Prostate gland (tissue), 2 donors: ENCODE results near the gene CNTNAP2. TPM values are rescaled to one million over a fixed set of nuclear protein-coding genes. Genes with fewer than 3 reads are reported as not detected.

ENCODE experiments used
- DNase-seq: peaks from one replicate; pipeline ENCODE4 v3.0.0-alpha.2; 2019; ENCODE audit warnings: low spot score
- H3K27ac ChIP-seq, 2 donors: fragments of 200-600 bp; sonication (generic); 2 replicates each; pipeline ENCODE4 v1.5.1; 2017 to 2019
- H3K27me3 ChIP-seq: fragments of 200-600 bp; sonication (generic); replicated peaks from 2 replicates; pipeline ENCODE4 v1.5.1; 2019; ENCODE audit not compliant: insufficient read depth
- H3K36me3 ChIP-seq, 2 donors: fragments of 200-600 bp; sonication (generic); 1 replicate in 1 of 2; 2 replicates in 1 of 2; pipeline versions ENCODE4 v1.5.1 to v1.8.1; 2017 to 2019
- H3K4me1 ChIP-seq: fragments of 200-600 bp; sonication (generic); replicated peaks from 2 replicates; pipeline ENCODE4 v1.5.1; 2019
- H3K4me3 ChIP-seq, 2 donors: fragments of 200-600 bp; sonication (generic); 2 replicates each; pipeline ENCODE4 v1.5.1; 2017 to 2019
- H3K9me3 ChIP-seq: fragments of 200-600 bp; sonication (generic); 2 replicates; pipeline ENCODE4 v1.5.1; 2017
- POLR2A ChIP-seq: fragments of 450-650 bp; IDR thresholded peaks from one replicate; pipeline ENCODE4 v1.6.1; 2016; ENCODE audit warnings: antibody characterized with exemption, mild to moderate bottlenecking
- POLR2AphosphoS5 ChIP-seq: sonication (generic); formaldehyde crosslinking; IDR thresholded peaks from one replicate; pipeline ENCODE4 v1.6.1; 2017; ENCODE audit warnings: antibody characterized with exemption
- WGBS: methylation state at CpG from one replicate; pipeline ENCODE4 v1.1.5; 2018; 5-methylcytosine and 5-hydroxymethylcytosine counted together
- intact Hi-C: fragments of 100-400 bp; cut with DNase I; formaldehyde crosslinking; loops from one replicate; pipeline ENCODE4 v1.14.2; 2022
- total RNA-seq, 2 donors: library from RNA; depleted of rRNA; stranded (reverse); fragments of >200 nt; gene quantifications; one replicate each; pipeline ENCODE4 v1.1.0, GENCODE V29; 2016
- TF ChIP-seq, protein P1 (sequence below), 4 experiments: fragments of 200-600 bp in 2 of 4; fragments of 450-650 bp in 2 of 4; sonication (generic) in 2 of 4; IDR thresholded peaks; 1 replicate in 3 of 4; 2 replicates in 1 of 4; pipeline ENCODE4 v1.5.1; 2016 to 2019; ENCODE audit warnings: antibody characterized with exemption in 4 of 4, mild to moderate bottlenecking in 2 of 4, moderate library complexity in 2 of 4

Gene CNTNAP2
- total RNA-seq, 2 donors from 2014 or later: 10.6 to 43.7 TPM

DNA sequence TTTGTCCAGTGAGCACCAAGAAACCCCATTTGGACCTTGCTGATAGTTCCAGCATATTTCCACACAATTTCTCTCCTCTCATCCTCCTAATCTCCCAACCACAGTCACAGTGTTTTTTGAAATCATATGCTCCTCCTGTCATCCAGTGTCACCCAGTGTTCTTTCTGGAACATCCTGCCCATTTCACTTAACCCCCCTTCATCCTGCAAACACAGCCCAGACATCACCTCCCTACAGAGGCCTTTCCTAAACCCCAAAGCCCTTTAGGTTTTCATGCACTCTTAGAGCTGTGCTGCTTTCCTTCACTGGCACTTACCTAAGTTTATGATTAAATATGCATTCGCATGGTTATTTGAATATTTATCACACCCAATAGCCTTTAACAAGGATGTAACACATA is 1316.0 kb downstream of the CNTNAP2 start:
- no peaks in the 10 kb centered on the region for H3K4me1 ChIP-seq
- intact Hi-C loops: no loop called here
- no peak overlapping the region for H3K4me3 ChIP-seq
- no peak for DNase-seq
- no peaks in the 10 kb centered on the region for H3K36me3 ChIP-seq
- no peak overlapping the region for H3K27ac ChIP-seq
- H3K9me3 ChIP-seq: no peaks in the 10 kb centered on the region
- TF ChIP-seq, protein P1, sequence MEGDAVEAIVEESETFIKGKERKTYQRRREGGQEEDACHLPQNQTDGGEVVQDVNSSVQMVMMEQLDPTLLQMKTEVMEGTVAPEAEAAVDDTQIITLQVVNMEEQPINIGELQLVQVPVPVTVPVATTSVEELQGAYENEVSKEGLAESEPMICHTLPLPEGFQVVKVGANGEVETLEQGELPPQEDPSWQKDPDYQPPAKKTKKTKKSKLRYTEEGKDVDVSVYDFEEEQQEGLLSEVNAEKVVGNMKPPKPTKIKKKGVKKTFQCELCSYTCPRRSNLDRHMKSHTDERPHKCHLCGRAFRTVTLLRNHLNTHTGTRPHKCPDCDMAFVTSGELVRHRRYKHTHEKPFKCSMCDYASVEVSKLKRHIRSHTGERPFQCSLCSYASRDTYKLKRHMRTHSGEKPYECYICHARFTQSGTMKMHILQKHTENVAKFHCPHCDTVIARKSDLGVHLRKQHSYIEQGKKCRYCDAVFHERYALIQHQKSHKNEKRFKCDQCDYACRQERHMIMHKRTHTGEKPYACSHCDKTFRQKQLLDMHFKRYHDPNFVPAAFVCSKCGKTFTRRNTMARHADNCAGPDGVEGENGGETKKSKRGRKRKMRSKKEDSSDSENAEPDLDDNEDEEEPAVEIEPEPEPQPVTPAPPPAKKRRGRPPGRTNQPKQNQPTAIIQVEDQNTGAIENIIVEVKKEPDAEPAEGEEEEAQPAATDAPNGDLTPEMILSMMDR (IDR thresholded peaks at IDR 0.05): no peak
- TF ChIP-seq POLR2A (no peak), POLR2AphosphoS5 (no peak)
- 86% methylated on average over 1 of the region's 1 CpG for WGBS
- no peaks in the 10 kb centered on the region for H3K27me3 ChIP-seq

DNA sequence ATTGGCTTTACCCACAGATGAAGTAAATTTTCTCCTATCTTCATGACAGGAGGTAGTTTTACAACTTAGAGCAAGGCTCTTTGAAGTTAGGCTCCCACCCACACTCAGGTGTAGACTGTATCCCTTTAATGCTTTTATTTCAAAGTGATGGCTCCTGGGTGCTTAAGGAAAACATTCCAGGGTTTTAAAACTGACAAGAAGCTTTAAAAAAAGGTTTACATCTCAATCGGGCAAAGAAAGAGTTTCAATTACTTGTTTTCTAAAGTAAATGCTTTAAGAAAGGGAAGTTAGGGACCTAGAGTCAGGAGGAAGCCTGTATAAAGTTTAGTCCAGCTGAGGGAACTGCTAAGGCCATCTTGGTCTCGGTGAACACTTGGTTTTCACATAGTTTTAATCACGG is 1320.1 kb downstream of the CNTNAP2 start:
- no peaks in the 10 kb centered on the region for H3K9me3 ChIP-seq
- no peaks in the 10 kb centered on the region for H3K36me3 ChIP-seq
- H3K4me3 ChIP-seq: no peak overlapping the region
- no peaks in the 10 kb centered on the region for H3K27me3 ChIP-seq
- 24% methylated on average over 3 of the region's 3 CpGs for WGBS
- TF ChIP-seq POLR2A (no peak), POLR2AphosphoS5 (no peak)
- TF ChIP-seq, protein P1 (IDR thresholded peaks at IDR 0.05): no peak
- intact Hi-C loops: no loop called here
- H3K27ac ChIP-seq: no peak overlapping the region
- no peak for DNase-seq
- H3K4me1 ChIP-seq: no peaks in the 10 kb centered on the region

DNA sequence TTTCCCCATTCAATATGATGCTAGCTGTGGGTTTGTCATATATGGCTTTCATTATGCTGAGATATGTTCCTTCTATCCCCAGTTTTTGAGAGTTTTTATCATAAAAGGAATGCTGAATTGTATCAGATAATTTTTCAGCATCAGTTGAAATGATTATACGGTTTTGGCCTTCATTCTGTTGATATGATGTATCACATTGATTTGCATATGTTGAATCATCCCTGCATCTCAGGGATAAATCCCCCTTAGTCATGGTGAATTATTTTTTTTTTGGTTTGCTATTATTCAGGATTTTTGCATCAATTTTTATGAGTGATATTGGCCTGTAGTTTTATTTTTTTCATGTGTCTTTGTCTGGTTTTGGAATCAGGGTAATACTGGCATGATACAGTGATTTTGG is 1321.6 kb downstream of the CNTNAP2 start:
- no peak for DNase-seq
- H3K4me3 ChIP-seq: no peak overlapping the region
- no peak overlapping the region for H3K27ac ChIP-seq
- WGBS: 91% methylated on average over 1 of the region's 1 CpG
- no peaks in the 10 kb centered on the region for H3K9me3 ChIP-seq
- no peaks in the 10 kb centered on the region for H3K4me1 ChIP-seq
- intact Hi-C loops: no loop called here
- TF ChIP-seq POLR2AphosphoS5 (no peak), POLR2A (no peak)
- TF ChIP-seq, protein P1 (IDR thresholded peaks at IDR 0.05): no peak
- no peaks in the 10 kb centered on the region for H3K27me3 ChIP-seq
- no peaks in the 10 kb centered on the region for H3K36me3 ChIP-seq

DNA sequence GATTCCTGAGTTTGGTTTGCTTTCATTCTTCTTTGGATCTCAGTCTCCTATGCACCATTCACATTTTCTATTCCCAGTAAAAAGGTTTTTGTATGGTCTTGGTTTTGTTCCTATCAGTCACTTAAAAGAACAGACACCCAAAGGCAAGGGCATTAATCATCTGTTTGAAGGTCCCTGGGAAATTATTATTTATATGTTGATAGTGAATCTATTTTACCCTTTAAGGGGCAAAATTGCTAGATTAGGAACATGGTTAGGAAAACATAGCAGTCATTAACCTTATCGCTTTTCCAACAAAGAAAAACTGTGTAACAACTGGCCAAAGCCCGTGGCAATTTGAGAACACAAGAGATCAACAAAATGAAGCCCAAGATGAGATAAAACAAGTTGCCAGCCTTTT is 1327.3 kb downstream of the CNTNAP2 start:
- intact Hi-C loops: no loop called here
- WGBS: 53% methylated on average over 2 of the region's 2 CpGs
- DNase-seq: no peak

DNA sequence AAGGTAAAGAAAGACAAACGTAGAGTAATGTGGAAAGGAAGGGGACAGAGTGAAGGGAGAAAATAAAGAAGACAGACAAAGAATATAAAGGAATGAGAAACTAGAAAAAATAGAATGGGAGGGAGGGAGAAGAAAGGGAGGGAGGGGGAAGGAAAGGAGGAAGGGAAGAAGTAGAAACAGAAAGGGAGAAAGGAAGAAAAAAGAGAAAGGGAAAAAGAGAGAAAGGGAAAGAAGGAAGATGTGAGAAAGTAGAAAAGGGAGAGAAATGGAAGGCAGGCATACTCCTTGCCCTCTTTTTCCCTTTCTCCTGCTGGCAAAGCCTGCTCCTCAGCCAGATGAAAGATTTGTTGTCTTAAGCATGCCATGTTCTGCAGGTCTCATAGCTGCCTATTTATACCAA is 1336.2 kb downstream of the CNTNAP2 start:
- intact Hi-C loops: no loop called here

More for the DNA sequence above, 1327.3 kb downstream of the CNTNAP2 start:
- Histone ChIP-seq H3K4me1 (no peaks in the 10 kb centered on the region), H3K27ac (no peak overlapping the region), H3K36me3 (no peaks in the 10 kb centered on the region), H3K4me3 (no peak overlapping the region), H3K27me3 (no peaks in the 10 kb centered on the region), H3K9me3 (no peaks in the 10 kb centered on the region)
- TF ChIP-seq POLR2AphosphoS5 (no peak), POLR2A (no peak)
- TF ChIP-seq, protein P1 (IDR thresholded peaks at IDR 0.05): no peak

More for the DNA sequence above, 1336.2 kb downstream of the CNTNAP2 start:
- WGBS: 89% methylated on average over 1 of the region's 1 CpG
- no peak for DNase-seq
- TF ChIP-seq POLR2AphosphoS5 (no peak), POLR2A (no peak)
- TF ChIP-seq, protein P1 (IDR thresholded peaks at IDR 0.05): no peak
- no peaks in the 10 kb centered on the region for H3K36me3 ChIP-seq
- H3K4me1 ChIP-seq: no peaks in the 10 kb centered on the region
- H3K4me3 ChIP-seq: no peak overlapping the region
- no peaks in the 10 kb centered on the region for H3K27me3 ChIP-seq
- no peak overlapping the region for H3K27ac ChIP-seq
- H3K9me3 ChIP-seq: no peaks in the 10 kb centered on the region
